Stomach smooth muscle (tissue), 2 donors: ENCODE results near the gene CLN5.
"Not testable (repeated sequence)": the region's sequence is repeated elsewhere in the genome, so short reads cannot be mapped to it uniquely, and the experiment has no call there.

Source experiments
- H3K27ac ChIP-seq: one replicate; pipeline ENCODE4 v1.7.0; 2013; ENCODE audit warnings: mild to moderate bottlenecking, low read length, inconsistent platforms
- H3K27me3 ChIP-seq, 2 donors: one replicate each; pipeline ENCODE4 v1.7.0; 2013; ENCODE audit warnings: low read length in 2 of 2; ENCODE audit not compliant: insufficient read depth in 2 of 2, control insufficient read depth in 1 of 2
- H3K36me3 ChIP-seq, 2 donors: one replicate each; pipeline ENCODE4 v1.7.0; 2013; ENCODE audit warnings: low read length in 2 of 2; ENCODE audit not compliant: control insufficient read depth in 2 of 2, insufficient read depth in 2 of 2
- H3K4me1 ChIP-seq: one replicate; pipeline ENCODE4 v1.7.0; 2013; ENCODE audit warnings: low read length; ENCODE audit not compliant: control insufficient read depth, insufficient read depth
- H3K4me3 ChIP-seq, 2 donors: one replicate each; pipeline ENCODE4 v1.7.0; 2013; ENCODE audit warnings: low read length in 2 of 2
- H3K9ac ChIP-seq, 2 donors: one replicate each; pipeline ENCODE4 v1.7.0; 2013; ENCODE audit warnings: low read length in 2 of 2, mild to moderate bottlenecking in 1 of 2
- H3K9me3 ChIP-seq, 2 donors: one replicate each; pipeline ENCODE4 v1.7.0; 2013; ENCODE audit warnings: low read length in 2 of 2; ENCODE audit not compliant: control insufficient read depth in 2 of 2
- donor health status: healthy.
- donor health status: Pancreatic carcinoma.

CLN5 gene

GRCh38 chr13:76959734-76960133 is 32.1 kb upstream of the CLN5 start:
- H3K4me3 ChIP-seq, H3K9ac ChIP-seq, H3K27ac ChIP-seq, H3K27me3 ChIP-seq, H3K36me3 ChIP-seq, H3K4me1 ChIP-seq, H3K9me3 ChIP-seq: not testable (repeated sequence)

- no peak overlapping the region for H3K27ac ChIP-seq
- peaks cover 10% of the 10 kb centered on the region for H3K4me1 ChIP-seq
- no peaks in the 10 kb centered on the region for H3K36me3 ChIP-seq
- H3K9me3 ChIP-seq = peaks cover 0 to 1% of the 10 kb centered on the region in 2 donors
- H3K27me3 ChIP-seq = no peaks in the 10 kb centered on the region
- H3K9ac ChIP-seq = no peak overlapping the region
- no peak overlapping the region for H3K4me3 ChIP-seq
Measured at GRCh38 chr13:76965759-76966421, 26.0 kb upstream of the CLN5 start.

DNA sequence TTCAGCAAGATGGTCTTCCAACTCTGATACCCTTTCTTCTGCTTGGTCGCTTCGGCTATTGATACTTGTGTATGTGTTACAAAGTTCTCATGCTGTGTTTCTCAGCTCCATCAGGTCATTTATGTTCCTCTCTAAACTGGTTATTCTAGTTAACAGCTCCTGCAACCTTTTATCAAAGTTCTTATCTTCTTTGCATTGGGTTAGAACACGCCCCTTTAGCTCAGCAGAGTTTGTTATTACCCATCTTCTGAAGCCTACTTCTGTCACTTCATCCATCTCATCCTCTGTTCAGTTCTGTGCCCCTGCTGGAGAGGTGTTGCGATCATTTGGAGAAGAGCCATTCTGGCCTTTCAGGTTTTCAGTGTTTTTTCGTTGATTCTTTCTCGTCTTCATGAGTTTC is 24.9 kb upstream of the CLN5 start:
- Histone ChIP-seq H3K9ac (no peak overlapping the region), H3K27ac (no peak overlapping the region), H3K4me1 (peaks cover 10% of the 10 kb centered on the region), H3K9me3 (no peaks in the 10 kb centered on the region), H3K4me3 (no peak overlapping the region), H3K27me3 (no peaks in the 10 kb centered on the region), H3K36me3 (no peaks in the 10 kb centered on the region)

- Histone ChIP-seq H3K36me3 (no peaks in the 10 kb centered on the region), H3K4me3 (no peak overlapping the region), H3K27ac (no peak overlapping the region), H3K27me3 (no peaks in the 10 kb centered on the region), H3K9me3 (no peaks in the 10 kb centered on the region), H3K9ac (no peak overlapping the region), H3K4me1 (peaks cover 10% of the 10 kb centered on the region)
Measured at GRCh38 chr13:76968041-76968440, 23.8 kb upstream of the CLN5 start.

- no peak overlapping the region for H3K9ac ChIP-seq
- no peak overlapping the region for H3K4me3 ChIP-seq
- H3K27ac ChIP-seq = no peak overlapping the region
- H3K4me1 ChIP-seq = peaks cover 10% of the 10 kb centered on the region
- no peaks in the 10 kb centered on the region for H3K36me3 ChIP-seq
- no peaks in the 10 kb centered on the region for H3K27me3 ChIP-seq
- no peaks in the 10 kb centered on the region for H3K9me3 ChIP-seq
Measured at GRCh38 chr13:76969488-76970365, 22.2 kb upstream of the CLN5 start.

DNA sequence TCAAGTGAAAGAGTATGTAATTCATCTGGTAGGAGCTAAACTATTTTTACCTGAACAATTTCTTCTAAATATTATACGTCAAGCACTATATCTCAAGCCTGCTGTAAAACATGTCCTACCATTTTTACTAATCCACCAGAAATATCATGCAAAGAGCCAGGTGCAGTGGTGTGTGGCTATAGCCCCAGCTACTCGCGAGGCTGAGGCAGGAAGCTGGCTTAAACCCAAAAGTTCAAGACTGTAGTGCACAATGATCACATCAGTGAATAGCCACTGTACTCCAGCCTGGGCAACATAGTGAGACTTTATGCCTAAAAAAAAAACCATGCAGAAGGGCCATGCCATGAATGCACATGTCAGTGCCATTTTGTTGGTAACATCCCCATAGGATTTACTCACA is 20.7 kb upstream of the CLN5 start:
- Histone ChIP-seq H3K27ac (no peak overlapping the region), H3K27me3 (no peaks in the 10 kb centered on the region), H3K9me3 (no peaks in the 10 kb centered on the region), H3K36me3 (no peaks in the 10 kb centered on the region), H3K9ac (no peak overlapping the region), H3K4me1 (peaks cover 4% of the 10 kb centered on the region), H3K4me3 (no peak overlapping the region)

GRCh38 chr13:76971851-76972829 is 19.7 kb upstream of the CLN5 start:
- Histone ChIP-seq H3K9ac (no peak overlapping the region), H3K27ac (no peak overlapping the region)

GRCh38 chr13:76973920-76974617 is 17.8 kb upstream of the CLN5 start:
- no peaks in the 10 kb centered on the region for H3K9me3 ChIP-seq
- H3K27ac ChIP-seq = no peak overlapping the region
- H3K4me1 ChIP-seq = no peaks in the 10 kb centered on the region
- H3K36me3 ChIP-seq = no peaks in the 10 kb centered on the region
- no peaks in the 10 kb centered on the region for H3K27me3 ChIP-seq
- no peak overlapping the region for H3K9ac ChIP-seq
- H3K4me3 ChIP-seq = no peak overlapping the region

More at GRCh38 chr13:76971851-76972829, 19.7 kb upstream of the CLN5 start:
- no peaks in the 10 kb centered on the region for H3K36me3 ChIP-seq
- H3K27me3 ChIP-seq = no peaks in the 10 kb centered on the region
- no peaks in the 10 kb centered on the region for H3K4me1 ChIP-seq
- no peak overlapping the region for H3K4me3 ChIP-seq
- no peaks in the 10 kb centered on the region for H3K9me3 ChIP-seq

DNA sequence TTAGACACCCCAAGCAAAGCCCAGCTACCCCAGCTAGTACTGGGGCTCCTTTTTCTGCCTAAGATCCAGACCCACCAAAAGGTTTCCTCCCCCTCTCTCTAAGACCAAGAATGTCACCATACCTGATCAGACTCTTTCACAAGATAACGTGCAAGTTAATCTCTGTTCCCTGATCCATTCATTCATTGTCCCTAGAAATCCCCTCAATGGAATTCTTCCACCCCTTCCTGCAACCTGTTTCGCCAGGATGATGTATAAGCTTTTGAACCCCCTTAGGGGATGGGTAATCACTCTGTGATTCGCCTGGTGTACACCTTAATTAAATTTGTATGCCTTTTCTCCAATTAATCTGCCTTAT is 17.3 kb upstream of the CLN5 start:
- Histone ChIP-seq H3K4me3 (no peak overlapping the region), H3K27me3 (no peaks in the 10 kb centered on the region), H3K9ac (no peak overlapping the region), H3K4me1 (no peaks in the 10 kb centered on the region), H3K36me3 (no peaks in the 10 kb centered on the region), H3K9me3 (no peaks in the 10 kb centered on the region), H3K27ac (no peak overlapping the region)

GRCh38 chr13:76975863-76976262 is 16.0 kb upstream of the CLN5 start:
- H3K4me1 ChIP-seq = no peaks in the 10 kb centered on the region
- H3K9me3 ChIP-seq = no peaks in the 10 kb centered on the region
- H3K9ac ChIP-seq = no peak overlapping the region
- H3K36me3 ChIP-seq = no peaks in the 10 kb centered on the region
- H3K4me3 ChIP-seq = no peak overlapping the region
- no peaks in the 10 kb centered on the region for H3K27me3 ChIP-seq
- no peak overlapping the region for H3K27ac ChIP-seq
